HG03045 (cell line): ENCODE measurements around the gene GFI1B.
"Not testable (repeated sequence)": the region's sequence is repeated elsewhere in the genome, so short reads cannot be mapped to it uniquely, and the experiment has no call there.

Experiments used
- ATAC-seq: cut with Tn5 transposase; IDR thresholded peaks from one replicate; pipeline ENCODE4 v1.9.1; 2021; ENCODE audit warnings: mild to moderate bottlenecking, moderate library complexity; ENCODE audit not compliant: unreplicated experiment

GFI1B gene

GRCh38 chr9:133008406-133008805 is 29.9 kb downstream of the GFI1B start:
- ATAC-seq, result no peak

GRCh38 chr9:133008824-133009223 is 30.3 kb downstream of the GFI1B start:
- ATAC-seq, result no peak

DNA sequence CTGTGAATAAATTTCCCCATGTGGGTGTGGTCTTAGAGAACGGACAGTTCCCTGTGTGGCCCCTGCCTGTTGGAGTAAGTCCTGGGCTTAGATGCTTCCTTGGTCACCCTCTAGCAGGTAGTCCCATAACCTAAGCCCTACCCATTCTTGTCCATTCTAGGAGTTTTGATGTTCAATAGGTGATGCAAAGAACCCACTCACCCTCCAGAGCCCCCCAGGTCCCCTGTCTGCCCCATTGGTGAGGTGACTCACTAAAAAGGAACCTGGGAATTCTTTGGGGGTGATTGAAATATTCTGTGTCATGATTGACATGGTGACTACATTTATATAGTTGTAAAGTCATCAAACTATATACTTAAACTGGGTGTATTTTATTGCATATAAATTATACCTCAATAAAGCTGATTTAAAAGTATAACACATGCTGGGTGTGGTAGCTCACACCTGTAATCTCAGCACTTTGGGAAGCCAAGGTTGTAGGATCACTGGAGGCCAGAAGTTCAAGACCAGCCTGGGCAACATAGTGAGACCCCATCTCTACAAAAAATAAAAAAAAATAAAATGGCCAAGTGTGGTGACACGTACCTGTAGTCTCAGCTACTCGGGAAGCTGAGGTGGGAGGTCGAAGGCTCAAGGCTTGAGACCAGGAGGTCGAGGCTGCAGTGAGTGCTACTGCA is 31.6 kb downstream of the GFI1B start:
- ATAC-seq, result no peak

DNA sequence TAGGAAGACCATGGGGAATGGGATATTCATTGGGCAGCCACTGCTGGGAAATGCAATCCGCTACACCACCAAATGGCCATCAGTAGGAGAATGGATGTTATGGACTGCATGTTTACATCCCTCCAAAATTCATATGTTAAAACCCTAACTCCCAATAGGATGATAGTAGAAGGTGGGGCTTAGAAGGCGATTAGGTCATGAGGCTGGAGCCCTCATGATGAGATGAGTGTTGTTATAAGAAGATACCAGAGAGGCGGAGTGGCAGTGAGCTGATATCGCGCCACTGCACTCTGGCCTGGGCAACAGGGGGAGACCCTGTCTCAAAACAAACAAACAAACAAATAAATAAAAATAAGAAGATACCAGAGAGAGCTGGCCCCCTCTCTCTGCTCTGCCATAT is 36.2 kb downstream of the GFI1B start:
- ATAC-seq, result no peak

- ATAC-seq, result no peak
These were observed 44.8 kb downstream of the GFI1B start for GRCh38 chr9:133023117-133023890.

GRCh38 chr9:133026426-133026825 is 47.9 kb downstream of the GFI1B start:
- ATAC-seq, result no peak

- no peak for ATAC-seq
These were observed 48.6 kb downstream of the GFI1B start for GRCh38 chr9:133027134-133027533.

- ATAC-seq, result no peak
These were observed 49.7 kb downstream of the GFI1B start for GRCh38 chr9:133028221-133028620.

DNA sequence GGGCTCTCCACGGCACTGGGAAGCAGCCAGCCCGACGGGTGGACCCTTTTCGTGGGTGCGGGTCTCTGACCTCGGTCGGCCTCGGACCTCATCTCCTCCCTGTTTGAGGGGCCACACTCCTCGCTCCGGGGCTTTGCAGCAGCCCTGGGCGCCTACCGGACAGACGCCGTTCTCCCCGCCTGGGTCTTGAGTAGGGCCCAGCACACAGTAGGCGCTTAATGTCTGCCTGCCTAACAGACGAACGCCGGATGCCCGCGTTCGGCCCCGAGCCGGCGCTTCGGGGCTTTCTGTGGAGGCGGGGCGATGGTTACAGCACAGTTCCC is 51.5 kb downstream of the GFI1B start:
- ATAC-seq, result peak; percentile 22

DNA sequence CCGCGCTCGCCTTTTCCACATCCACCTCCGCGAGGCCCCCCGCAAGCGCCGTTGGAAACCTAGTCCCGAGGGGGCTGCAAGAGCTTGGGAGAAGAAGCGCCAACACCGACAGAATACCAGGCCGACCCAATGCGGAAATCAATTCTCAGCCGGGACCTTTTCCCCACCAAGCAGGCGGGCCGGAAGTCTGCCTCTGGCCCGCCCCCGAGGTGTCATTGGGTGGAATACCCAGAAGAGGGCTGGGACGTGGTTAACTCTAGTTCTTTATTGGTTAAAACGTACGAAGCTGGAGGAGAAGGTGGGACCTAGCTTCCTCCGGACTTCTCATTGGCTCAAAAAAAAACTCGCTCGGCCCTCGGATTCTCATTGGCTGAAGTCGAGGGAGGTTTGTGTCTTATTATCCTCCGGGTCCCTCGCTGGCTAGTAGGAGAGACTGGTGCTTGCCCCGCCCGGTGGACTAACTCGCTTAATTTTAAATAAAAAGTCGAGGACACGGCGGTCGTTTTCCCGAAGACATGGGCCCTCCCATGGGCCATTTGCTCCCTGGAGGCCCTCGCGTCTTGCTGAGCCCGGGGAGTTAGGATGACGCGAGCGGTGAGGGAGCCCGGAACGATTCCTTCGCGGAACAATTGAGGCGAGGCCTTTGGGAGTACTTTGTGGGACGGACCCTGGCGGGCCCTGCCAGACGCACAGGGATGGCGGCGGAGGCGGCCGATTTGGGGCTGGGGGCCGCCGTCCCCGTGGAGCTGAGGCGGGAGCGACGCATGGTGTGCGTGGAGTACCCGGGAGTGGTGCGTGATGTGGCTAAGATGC is 52.0 kb downstream of the GFI1B start, which contains the start of gene GTF3C5:
Gene GTF3C5 (plus strand): TSS at position 681 of the 813 bp plus-strand sequence. CDS start 15 bp downstream, at position 696.
- peak; percentile 91 for ATAC-seq

DNA sequence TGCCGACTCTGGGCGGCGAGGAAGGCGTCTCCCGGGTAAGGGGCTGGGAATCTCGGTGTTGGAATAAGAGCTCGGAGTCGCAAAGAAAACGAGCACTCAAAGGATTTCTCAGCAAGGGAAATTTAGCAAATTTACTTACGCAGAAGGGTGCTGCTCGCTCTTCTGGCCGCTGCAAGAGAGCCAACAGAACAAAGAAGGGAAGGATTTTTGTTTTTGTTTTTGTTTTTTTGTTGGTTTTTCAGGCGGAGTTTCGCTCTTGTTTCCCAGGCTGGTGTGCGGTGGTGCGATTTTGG is 52.6 kb downstream of the GFI1B start:
- no peak for ATAC-seq

- no peak for ATAC-seq
These were observed 53.0 kb downstream of the GFI1B start for GRCh38 chr9:133031496-133031911.

GRCh38 chr9:133032171-133032570 is 53.7 kb downstream of the GFI1B start:
- ATAC-seq, result no peak

DNA sequence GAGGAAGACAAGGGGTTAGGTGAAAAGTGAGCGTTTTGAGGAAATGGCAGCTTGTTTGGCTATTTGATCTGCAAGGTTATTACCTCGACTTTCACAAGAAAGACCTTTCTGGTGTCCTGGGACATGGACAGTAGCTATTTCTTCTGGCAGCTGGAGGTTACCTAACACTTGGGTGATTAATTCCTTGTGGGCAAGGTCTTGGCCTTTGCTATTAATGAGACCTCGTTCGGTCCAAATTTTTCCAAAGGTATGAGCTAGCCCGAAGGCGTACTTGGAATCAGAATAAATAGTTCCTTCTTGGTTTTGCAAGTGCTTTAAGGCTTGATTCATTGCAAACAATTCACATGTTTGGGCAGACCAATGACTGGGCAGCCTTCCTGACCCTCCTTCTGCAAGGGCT is 57.2 kb downstream of the GFI1B start:
- ATAC-seq, result no peak

GRCh38 chr9:133037775-133038515 is 59.5 kb downstream of the GFI1B start:
- no peak for ATAC-seq

DNA sequence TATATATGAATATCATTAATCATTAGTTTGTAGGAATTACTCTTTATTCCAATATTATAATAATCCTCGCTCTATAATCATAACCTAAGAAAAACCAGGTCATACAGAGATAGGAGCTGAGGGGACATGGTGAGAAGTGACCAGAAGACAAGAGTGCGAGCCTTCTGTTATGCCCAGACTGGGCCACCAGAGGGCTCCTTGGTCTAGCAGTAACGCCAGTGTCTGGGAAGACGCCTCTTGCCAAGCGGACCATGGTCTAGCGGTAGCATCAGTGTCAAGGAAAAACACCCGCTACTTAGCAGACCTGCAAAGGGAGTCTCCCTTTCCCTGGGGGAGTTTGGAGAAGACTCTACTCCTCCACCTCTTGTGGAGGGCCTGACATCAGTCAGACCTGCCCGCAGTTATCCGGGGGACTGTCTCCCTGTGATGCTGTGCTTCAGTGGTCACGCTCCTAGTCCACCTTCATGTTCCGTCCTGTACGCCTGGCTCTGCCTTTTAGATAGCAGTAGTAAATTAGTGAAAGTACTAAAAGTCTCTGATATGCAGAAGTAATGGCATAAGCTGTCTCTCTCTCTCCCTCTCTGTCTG is 62.5 kb downstream of the GFI1B start:
- not testable (repeated sequence) for ATAC-seq
